ENCODE measurements around the gene KCNQ1.

GRCh38 chr11:2567026-2567671, 122.3 kb downstream of the KCNQ1 start:
- TF ChIP-seq POLR2A (IDR thresholded peaks at IDR 0.05) (no peak), POLR2AphosphoS5 (IDR thresholded peaks at IDR 0.05) (no peak)
